Left ventricle myocardium inferior (tissue), 1 donor: ENCODE results near the gene AP3B1. TPM values are rescaled to one million over a fixed set of nuclear protein-coding genes. Genes with fewer than 3 reads are reported as not detected.

Experiments used
- DNase-seq: peaks from one replicate; pipeline ENCODE4 v3.0.0-alpha.2; 2020
- H3K27ac ChIP-seq: fragments of 200-600 bp; replicated peaks from 2 replicates; pipeline ENCODE4 v1.8.0; 2021
- H3K27me3 ChIP-seq: fragments of 200-600 bp; 2 replicates; pipeline ENCODE4 v1.8.0; 2021; ENCODE audit warnings: low read depth
- H3K36me3 ChIP-seq: fragments of 200-600 bp; 2 replicates; pipeline ENCODE4 v1.8.0; 2021
- H3K4me1 ChIP-seq: fragments of 200-600 bp; 2 replicates; pipeline ENCODE4 v1.8.0; 2021
- H3K4me3 ChIP-seq: fragments of 200-600 bp; 2 replicates; pipeline ENCODE4 v1.8.0; 2021; ENCODE audit warnings: mild to moderate bottlenecking, moderate library complexity
- H3K9me3 ChIP-seq: fragments of 200-600 bp; replicated peaks from 2 replicates; pipeline ENCODE4 v1.8.0; 2021
- intact Hi-C: fragments of 100-400 bp; cut with micrococcal nuclease; formaldehyde crosslinking; loops from one replicate; pipeline ENCODE4 v1.11.0; 2022
- total RNA-seq: library from RNA; stranded (reverse); fragmentation: NEBNext Ultra II Directional; extraction: Animal tissue kit (Norgen Biotek cat#: 25700); gene quantifications from one replicate; pipeline ENCODE4 v1.2.1, GENCODE V29; 2021
- TF ChIP-seq, protein P1 (sequence below): fragments of 200-600 bp; IDR thresholded peaks from 2 replicates; pipeline ENCODE4 v1.8.0; 2021; ENCODE audit warnings: antibody characterized with exemption, mild to moderate bottlenecking, borderline replicate concordance
- donor health status: DM: no; HTN: yes; CAD: no; lungs with severe emphysema.

Gene AP3B1
- total RNA-seq, 1 donor from 2014 or later = 22.0 TPM

DNA sequence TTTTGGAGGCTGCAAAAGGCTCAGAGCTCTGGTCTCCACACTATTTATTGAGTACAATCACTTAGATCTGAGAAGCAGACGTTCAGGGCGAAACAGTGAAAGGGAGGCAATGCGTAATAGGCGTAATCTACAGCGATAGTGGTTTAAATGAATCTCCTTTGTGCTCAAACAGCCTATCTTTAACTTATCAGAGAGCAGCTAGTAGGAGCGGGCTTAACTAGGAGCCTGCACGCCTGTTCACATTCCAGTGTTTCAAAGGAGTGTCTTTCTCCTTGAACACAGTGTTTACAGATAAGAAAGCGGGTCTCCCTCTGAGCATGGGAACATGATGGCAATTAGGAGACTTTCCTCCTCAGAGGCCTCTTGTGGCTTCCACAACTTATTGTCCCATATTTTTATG is 49.4 kb downstream of the AP3B1 start:
- DNase-seq = no peak
- Histone ChIP-seq H3K27ac (no peak overlapping the region), H3K9me3 (no peaks in the 10 kb centered on the region), H3K4me3 (no peak overlapping the region), H3K4me1 (peaks cover 19% of the 10 kb centered on the region), H3K36me3 (no peaks in the 10 kb centered on the region), H3K27me3 (no peaks in the 10 kb centered on the region)
- intact Hi-C loops = no loop called here
- TF ChIP-seq, protein P1, sequence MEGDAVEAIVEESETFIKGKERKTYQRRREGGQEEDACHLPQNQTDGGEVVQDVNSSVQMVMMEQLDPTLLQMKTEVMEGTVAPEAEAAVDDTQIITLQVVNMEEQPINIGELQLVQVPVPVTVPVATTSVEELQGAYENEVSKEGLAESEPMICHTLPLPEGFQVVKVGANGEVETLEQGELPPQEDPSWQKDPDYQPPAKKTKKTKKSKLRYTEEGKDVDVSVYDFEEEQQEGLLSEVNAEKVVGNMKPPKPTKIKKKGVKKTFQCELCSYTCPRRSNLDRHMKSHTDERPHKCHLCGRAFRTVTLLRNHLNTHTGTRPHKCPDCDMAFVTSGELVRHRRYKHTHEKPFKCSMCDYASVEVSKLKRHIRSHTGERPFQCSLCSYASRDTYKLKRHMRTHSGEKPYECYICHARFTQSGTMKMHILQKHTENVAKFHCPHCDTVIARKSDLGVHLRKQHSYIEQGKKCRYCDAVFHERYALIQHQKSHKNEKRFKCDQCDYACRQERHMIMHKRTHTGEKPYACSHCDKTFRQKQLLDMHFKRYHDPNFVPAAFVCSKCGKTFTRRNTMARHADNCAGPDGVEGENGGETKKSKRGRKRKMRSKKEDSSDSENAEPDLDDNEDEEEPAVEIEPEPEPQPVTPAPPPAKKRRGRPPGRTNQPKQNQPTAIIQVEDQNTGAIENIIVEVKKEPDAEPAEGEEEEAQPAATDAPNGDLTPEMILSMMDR = no peak

- H3K36me3 ChIP-seq = no peaks in the 10 kb centered on the region
- peaks cover 19% of the 10 kb centered on the region for H3K4me1 ChIP-seq
- DNase-seq = no peak
- no peak overlapping the region for H3K4me3 ChIP-seq
- no peaks in the 10 kb centered on the region for H3K9me3 ChIP-seq
- H3K27ac ChIP-seq = no peak overlapping the region
- H3K27me3 ChIP-seq = no peaks in the 10 kb centered on the region
- TF ChIP-seq, protein P1 = no peak
- intact Hi-C loops = no loop called here
Measured at GRCh38 chr5:78243639-78244038, 50.9 kb downstream of the AP3B1 start.

- TF ChIP-seq, protein P1 = no peak
- intact Hi-C loops = no loop called here
Measured at GRCh38 chr5:78243091-78243490, 51.4 kb downstream of the AP3B1 start.

DNA sequence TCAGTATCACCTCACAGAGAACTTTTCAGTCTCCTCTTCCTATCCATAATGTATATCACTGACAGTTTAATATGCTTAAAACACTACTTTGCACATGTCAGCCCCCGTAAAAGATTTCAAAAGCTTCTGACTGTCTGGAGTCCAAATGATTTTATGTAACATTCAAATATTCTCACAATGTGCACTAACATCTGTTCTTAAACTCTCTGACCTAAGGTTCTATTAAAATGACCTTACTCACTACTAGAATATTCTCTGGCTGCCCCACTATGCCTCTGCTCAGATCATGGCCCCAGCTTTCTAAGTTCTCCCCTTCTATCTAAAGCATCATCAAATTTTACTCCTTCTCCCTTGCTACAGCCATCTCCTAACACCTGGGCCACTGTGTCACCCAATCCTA is 52.5 kb downstream of the AP3B1 start:
- no peaks in the 10 kb centered on the region for H3K9me3 ChIP-seq
- peaks cover 19% of the 10 kb centered on the region for H3K4me1 ChIP-seq
- H3K36me3 ChIP-seq = peaks cover 11% of the 10 kb centered on the region
- H3K27me3 ChIP-seq = no peaks in the 10 kb centered on the region
- DNase-seq = no peak
- intact Hi-C loops = no loop called here
- TF ChIP-seq, protein P1 = no peak
- H3K4me3 ChIP-seq = no peak overlapping the region
- no peak overlapping the region for H3K27ac ChIP-seq

More at GRCh38 chr5:78243091-78243490, 51.4 kb downstream of the AP3B1 start:
- H3K27me3 ChIP-seq = no peaks in the 10 kb centered on the region
- H3K4me3 ChIP-seq = no peak overlapping the region
- peaks cover 4% of the 10 kb centered on the region for H3K36me3 ChIP-seq
- H3K9me3 ChIP-seq = no peaks in the 10 kb centered on the region
- H3K27ac ChIP-seq = no peak overlapping the region
- H3K4me1 ChIP-seq = peaks cover 19% of the 10 kb centered on the region
- no peak for DNase-seq

DNA sequence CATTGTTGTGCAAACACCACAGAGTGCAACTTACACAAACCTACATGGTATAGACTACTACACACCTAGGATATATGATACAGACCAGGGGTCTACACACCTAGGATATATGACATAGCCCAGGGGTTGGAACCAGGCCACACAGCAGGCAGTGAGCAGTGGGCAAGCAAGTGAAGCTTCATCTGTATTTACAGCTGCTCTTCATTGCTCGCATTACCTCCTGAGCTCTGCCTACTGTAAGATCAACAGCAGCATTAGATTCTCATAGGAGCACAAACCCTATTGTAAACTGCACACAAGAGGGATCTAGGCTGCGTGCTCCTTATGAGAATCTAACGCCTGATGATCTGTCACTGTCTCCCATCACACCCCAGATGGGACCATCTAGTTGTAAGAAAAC is 56.6 kb downstream of the AP3B1 start:
- H3K36me3 ChIP-seq = peaks cover 11% of the 10 kb centered on the region
- intact Hi-C loops = no loop called here

More for the DNA sequence above, 56.6 kb downstream of the AP3B1 start:
- Histone ChIP-seq H3K27ac (no peak overlapping the region), H3K4me3 (no peak overlapping the region), H3K27me3 (no peaks in the 10 kb centered on the region), H3K9me3 (no peaks in the 10 kb centered on the region), H3K4me1 (no peaks in the 10 kb centered on the region)
- no peak for DNase-seq
- TF ChIP-seq, protein P1 = no peak
